Measurements from ENCODE around the gene IHH. TPM values are rescaled to one million over a fixed set of nuclear protein-coding genes. Genes with fewer than 3 reads are reported as not detected.

IHH gene
- polyA plus RNA-seq, 3 donors = not detected

GRCh38 chr2:219095406-219095935, 34.8 kb upstream of the IHH start:
- no peaks in the 10 kb centered on the region for H3K27me3 ChIP-seq (ENCODE audit: control insufficient read depth in 2 of 2, insufficient read depth in 2 of 2, low read length in 2 of 2)
- WGBS (ENCODE audit: insufficient coverage) = 100% methylated on average over 1 of the region's 1 CpG
- no peak overlapping the region for H3K4me2 ChIP-seq (replicated peaks; ENCODE audit: extremely low read depth, low read length, poor library complexity, severe bottlenecking)
- intact Hi-C loops (cut with micrococcal nuclease) = no loop called here
- Mint-ChIP-seq H3K4me3 (no peak overlapping the region), H3K9me3 (no peaks in the 10 kb centered on the region), H3K27me3 (ENCODE audit: low read depth in 3 of 3) (peaks cover 0 to 2% (median 0%) of the 10 kb centered on the region in 3 donors), H3K27ac (no peak overlapping the region), H3K4me1 (peaks cover 13% of the 10 kb centered on the region), H3K36me3 (peaks cover 11 to 20% of the 10 kb centered on the region in 2 donors)
- H3K79me2 ChIP-seq (ENCODE audit: insufficient read depth, low read length) = no peaks in the 10 kb centered on the region
- H3K9ac ChIP-seq (ENCODE audit: insufficient read depth, low read length, poor library complexity, severe bottlenecking) = no peak overlapping the region
- H2AFZ ChIP-seq (ENCODE audit: insufficient read depth, low read depth, low read length, poor library complexity, severe bottlenecking) = no peak overlapping the region
- peaks cover 4 to 15% of the 10 kb centered on the region in 2 donors for H3K4me1 ChIP-seq (ENCODE audit: control insufficient read depth in 1 of 2, insufficient read depth in 2 of 2, low read length in 2 of 2)
- H4K20me1 ChIP-seq (ENCODE audit: insufficient read depth, low read length) = peaks cover 10% of the 10 kb centered on the region
- H3K9me3 ChIP-seq (replicated peaks in 1 of 2; ENCODE audit: control insufficient read depth in 1 of 2, insufficient read depth in 1 of 2, low read length in 2 of 2) = no peaks in the 10 kb centered on the region
- TF ChIP-seq, protein P1, sequence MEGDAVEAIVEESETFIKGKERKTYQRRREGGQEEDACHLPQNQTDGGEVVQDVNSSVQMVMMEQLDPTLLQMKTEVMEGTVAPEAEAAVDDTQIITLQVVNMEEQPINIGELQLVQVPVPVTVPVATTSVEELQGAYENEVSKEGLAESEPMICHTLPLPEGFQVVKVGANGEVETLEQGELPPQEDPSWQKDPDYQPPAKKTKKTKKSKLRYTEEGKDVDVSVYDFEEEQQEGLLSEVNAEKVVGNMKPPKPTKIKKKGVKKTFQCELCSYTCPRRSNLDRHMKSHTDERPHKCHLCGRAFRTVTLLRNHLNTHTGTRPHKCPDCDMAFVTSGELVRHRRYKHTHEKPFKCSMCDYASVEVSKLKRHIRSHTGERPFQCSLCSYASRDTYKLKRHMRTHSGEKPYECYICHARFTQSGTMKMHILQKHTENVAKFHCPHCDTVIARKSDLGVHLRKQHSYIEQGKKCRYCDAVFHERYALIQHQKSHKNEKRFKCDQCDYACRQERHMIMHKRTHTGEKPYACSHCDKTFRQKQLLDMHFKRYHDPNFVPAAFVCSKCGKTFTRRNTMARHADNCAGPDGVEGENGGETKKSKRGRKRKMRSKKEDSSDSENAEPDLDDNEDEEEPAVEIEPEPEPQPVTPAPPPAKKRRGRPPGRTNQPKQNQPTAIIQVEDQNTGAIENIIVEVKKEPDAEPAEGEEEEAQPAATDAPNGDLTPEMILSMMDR (IDR thresholded peaks at IDR 0.05) = no peak
- H3K4me3 ChIP-seq (replicated peaks in 1 of 3; ENCODE audit: low read depth in 2 of 3, low read length in 3 of 3) = no peak overlapping the region
- no peak overlapping the region for H3K27ac ChIP-seq (ENCODE audit: low read depth in 1 of 2, low read length in 2 of 2)
- peaks cover 0 to 19% of the 10 kb centered on the region in 2 donors for H3K36me3 ChIP-seq (replicated peaks in 1 of 2; ENCODE audit: control insufficient read depth in 1 of 2, insufficient read depth in 2 of 2, low read length in 2 of 2)
- no peak for DNase-seq

GRCh38 chr2:219094171-219094570, 33.5 kb upstream of the IHH start:
- intact Hi-C loops (cut with micrococcal nuclease) = no loop called here
- Mint-ChIP-seq H3K27ac (no peak overlapping the region), H3K36me3 (peaks cover 11 to 24% of the 10 kb centered on the region in 2 donors), H3K9me3 (no peaks in the 10 kb centered on the region), H3K4me1 (peaks cover 13% of the 10 kb centered on the region), H3K27me3 (ENCODE audit: low read depth in 3 of 3) (peaks cover 0 to 2% (median 0%) of the 10 kb centered on the region in 3 donors), H3K4me3 (no peak overlapping the region)
- no peak overlapping the region for H3K4me2 ChIP-seq (replicated peaks; ENCODE audit: extremely low read depth, low read length, poor library complexity, severe bottlenecking)
- no peaks in the 10 kb centered on the region for H3K27me3 ChIP-seq (ENCODE audit: control insufficient read depth in 2 of 2, insufficient read depth in 2 of 2, low read length in 2 of 2)
- H3K27ac ChIP-seq (ENCODE audit: low read depth in 1 of 2, low read length in 2 of 2) = no peak overlapping the region
- no peak overlapping the region for H3K4me3 ChIP-seq (replicated peaks in 1 of 3; ENCODE audit: low read depth in 2 of 3, low read length in 3 of 3)
- H2AFZ ChIP-seq (ENCODE audit: insufficient read depth, low read depth, low read length, poor library complexity, severe bottlenecking) = no peak overlapping the region
- H3K9me3 ChIP-seq (replicated peaks in 1 of 2; ENCODE audit: control insufficient read depth in 1 of 2, insufficient read depth in 1 of 2, low read length in 2 of 2) = no peaks in the 10 kb centered on the region
- peaks cover 0 to 19% of the 10 kb centered on the region in 2 donors for H3K36me3 ChIP-seq (replicated peaks in 1 of 2; ENCODE audit: control insufficient read depth in 1 of 2, insufficient read depth in 2 of 2, low read length in 2 of 2)
- H3K9ac ChIP-seq (ENCODE audit: insufficient read depth, low read length, poor library complexity, severe bottlenecking) = no peak overlapping the region
- H3K79me2 ChIP-seq (ENCODE audit: insufficient read depth, low read length) = no peaks in the 10 kb centered on the region
- peaks cover 4 to 8% of the 10 kb centered on the region in 2 donors for H3K4me1 ChIP-seq (ENCODE audit: control insufficient read depth in 1 of 2, insufficient read depth in 2 of 2, low read length in 2 of 2)
- DNase-seq = no peak
- peaks cover 5% of the 10 kb centered on the region for H4K20me1 ChIP-seq (ENCODE audit: insufficient read depth, low read length)
- 81% methylated on average over 2 of the region's 3 CpGs for WGBS (ENCODE audit: insufficient coverage)
- TF ChIP-seq, protein P1 (IDR thresholded peaks at IDR 0.05) = no peak

All from CD14-positive monocyte (primary cell).